ENCODE data around the gene DES. TPM values are rescaled to one million over a fixed set of nuclear protein-coding genes. Genes with fewer than 3 reads are reported as not detected.

The DES gene
- total RNA-seq, 1 donor from 2014 or later: not detected

DNA sequence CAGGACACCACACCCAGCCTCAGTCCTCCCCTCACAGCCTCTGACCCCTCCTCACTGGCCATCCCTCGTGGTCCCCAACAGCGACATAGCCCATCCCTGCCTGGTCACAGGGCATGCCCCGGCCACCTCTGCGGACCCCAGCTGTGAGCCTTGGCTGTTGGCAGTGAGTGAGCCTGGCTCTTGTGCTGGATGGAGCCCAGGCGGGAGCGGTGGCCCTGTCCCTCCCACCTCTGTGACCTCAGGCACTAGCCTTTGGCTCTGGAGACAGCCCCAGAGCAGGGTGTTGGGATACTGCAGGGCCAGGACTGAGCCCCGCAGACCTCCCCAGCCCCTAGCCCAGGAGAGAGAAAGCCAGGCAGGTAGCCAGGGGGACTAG lies 7.9 kb downstream of the DES start:
- no peak for DNase-seq (ENCODE audit: low read depth)
- TF ChIP-seq, protein P1, sequence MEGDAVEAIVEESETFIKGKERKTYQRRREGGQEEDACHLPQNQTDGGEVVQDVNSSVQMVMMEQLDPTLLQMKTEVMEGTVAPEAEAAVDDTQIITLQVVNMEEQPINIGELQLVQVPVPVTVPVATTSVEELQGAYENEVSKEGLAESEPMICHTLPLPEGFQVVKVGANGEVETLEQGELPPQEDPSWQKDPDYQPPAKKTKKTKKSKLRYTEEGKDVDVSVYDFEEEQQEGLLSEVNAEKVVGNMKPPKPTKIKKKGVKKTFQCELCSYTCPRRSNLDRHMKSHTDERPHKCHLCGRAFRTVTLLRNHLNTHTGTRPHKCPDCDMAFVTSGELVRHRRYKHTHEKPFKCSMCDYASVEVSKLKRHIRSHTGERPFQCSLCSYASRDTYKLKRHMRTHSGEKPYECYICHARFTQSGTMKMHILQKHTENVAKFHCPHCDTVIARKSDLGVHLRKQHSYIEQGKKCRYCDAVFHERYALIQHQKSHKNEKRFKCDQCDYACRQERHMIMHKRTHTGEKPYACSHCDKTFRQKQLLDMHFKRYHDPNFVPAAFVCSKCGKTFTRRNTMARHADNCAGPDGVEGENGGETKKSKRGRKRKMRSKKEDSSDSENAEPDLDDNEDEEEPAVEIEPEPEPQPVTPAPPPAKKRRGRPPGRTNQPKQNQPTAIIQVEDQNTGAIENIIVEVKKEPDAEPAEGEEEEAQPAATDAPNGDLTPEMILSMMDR (conservative IDR thresholded peaks at IDR 0.05; ENCODE audit: low read depth, low read length): no peak
- no peak overlapping the region for H3K4me3 ChIP-seq (ENCODE audit: low read depth, low read length)

DNA sequence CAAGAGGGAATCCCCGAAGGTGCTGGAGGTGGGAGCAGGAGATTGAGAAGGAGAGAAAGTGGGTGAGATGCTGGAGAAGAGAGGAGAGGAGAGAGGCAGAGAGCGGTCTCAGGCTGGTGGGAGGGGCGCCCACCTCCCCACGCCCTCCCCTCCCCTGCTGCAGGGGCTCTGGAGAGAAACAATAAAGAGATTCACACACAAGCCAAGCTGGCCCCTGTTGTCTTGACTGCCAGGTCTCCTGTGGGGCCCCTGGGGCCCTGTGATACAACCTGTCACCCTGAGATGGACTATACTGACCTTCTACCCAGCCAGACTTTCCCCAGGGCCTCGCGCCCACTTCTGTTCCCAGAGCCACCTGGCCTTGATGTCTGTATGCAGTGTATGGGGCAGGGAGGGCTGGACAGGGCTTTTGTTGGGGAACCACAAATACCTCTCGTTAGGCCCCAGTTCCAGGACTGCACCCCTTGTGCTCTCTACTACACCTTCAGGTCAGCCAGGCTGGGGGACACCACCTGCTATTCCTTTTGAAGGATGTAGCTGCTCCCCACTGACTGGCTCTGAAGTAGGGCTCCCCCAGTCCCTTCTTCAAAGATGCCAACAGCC lies 8.5 kb downstream of the DES start:
- no peak overlapping the region for H3K4me3 ChIP-seq (ENCODE audit: low read depth, low read length)
- no peak for DNase-seq (ENCODE audit: low read depth)
- TF ChIP-seq, protein P1 (conservative IDR thresholded peaks at IDR 0.05; ENCODE audit: low read depth, low read length): no peak

DNA sequence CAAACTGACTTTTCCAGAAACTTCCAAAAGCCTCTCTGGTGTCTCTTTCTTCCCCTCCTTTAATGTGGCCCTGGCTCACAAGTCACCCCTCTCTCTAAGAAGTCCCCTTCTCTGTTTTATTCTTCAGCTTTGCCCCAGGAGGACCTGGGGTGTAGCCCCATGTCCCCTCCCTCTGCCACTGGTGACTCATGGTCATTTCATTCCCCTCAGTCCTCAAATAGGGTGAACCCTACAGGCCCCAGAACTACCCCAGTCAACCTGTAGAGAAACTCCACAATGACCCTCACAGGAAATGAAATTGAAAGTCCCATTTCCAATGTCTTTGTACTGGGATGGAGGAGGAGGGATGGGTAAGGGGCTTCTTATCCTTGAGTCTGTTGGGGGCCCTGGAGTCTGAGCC lies 10.3 kb downstream of the DES start:
- TF ChIP-seq, protein P1 (conservative IDR thresholded peaks at IDR 0.05; ENCODE audit: low read depth, low read length): no peak
- DNase-seq (ENCODE audit: low read depth): no peak
- H3K4me3 ChIP-seq (ENCODE audit: low read depth, low read length): no peak overlapping the region

DNA sequence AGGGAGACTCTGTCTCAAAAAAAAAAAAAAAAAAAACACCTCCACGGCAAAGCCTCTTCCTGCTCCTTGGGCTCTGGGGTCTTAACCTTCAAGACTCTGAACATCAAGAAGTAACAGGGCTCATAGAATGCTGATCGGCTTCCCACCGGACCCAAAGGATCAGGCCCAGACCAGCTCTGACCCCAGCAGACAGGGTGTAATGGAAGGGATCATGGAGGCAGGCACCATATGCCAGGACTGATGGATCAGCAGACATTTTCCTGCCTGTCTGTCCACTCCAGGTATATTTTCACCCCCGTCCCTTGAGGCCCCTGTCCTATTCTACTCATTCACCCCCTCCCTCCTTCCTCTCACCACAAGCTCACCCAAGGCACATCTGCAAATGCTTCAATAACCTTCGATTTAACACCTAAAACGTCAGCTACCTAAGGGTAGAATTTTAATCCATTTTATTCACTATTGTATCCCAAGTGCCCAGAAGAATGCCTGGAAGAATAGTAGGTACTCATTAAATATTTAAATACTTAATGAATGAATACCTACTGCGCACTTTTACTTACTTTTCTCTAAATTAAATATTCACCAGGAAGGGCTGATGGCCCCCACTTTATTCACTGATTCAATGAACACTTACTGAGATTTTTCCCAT lies 11.9 kb downstream of the DES start:
- H3K4me3 ChIP-seq (ENCODE audit: low read depth, low read length): no peak overlapping the region
- TF ChIP-seq, protein P1 (conservative IDR thresholded peaks at IDR 0.05; ENCODE audit: low read depth, low read length): no peak
- no peak for DNase-seq (ENCODE audit: low read depth)

DNA sequence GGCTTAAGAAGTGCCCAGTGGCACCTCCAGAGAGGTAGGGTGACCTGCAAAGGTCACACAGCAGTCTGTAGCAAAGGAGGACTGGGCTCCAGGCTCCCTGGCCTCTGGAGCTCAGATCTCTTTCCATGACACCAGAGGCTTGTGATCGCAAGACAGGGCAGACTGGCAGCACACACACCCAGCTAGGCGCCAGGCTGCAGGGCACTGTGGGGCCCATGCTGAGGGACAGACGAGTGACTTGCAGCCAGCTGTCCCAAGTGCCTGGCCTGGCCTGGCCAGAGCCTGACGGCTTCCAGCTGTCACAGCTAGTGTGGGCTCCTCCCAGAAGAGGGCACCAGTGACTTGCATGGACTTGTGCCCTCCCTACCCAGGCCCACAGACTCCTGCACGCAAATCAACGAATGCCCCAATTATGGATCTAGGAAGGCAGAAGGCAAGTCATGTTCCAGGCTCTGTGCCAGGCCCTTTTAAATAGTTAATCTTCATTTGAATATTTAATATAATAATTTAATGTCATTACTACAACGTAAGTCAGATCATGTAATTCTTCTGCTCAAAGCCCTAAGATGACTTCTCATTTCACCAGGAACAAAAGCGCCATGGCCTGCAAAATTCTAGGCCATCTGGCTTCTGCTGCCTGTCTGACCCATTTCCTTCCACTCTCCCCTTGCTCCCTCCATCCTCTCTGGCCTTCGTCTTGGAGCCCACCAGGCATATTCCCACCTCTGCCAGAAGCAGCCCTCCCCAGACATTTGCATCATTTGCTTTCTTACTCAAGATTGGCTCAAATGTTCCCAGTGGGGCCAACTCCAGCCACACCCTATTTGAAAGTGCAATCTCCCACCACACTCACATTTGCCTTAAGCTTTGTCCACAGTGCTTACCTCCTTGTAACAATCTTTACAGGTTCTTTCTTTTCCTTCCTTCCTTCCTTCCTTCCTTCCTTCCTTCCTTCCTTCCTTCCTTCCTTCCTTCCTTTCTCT lies 12.7 kb downstream of the DES start:
- DNase-seq (ENCODE audit: low read depth): no peak
- TF ChIP-seq, protein P1 (conservative IDR thresholded peaks at IDR 0.05; ENCODE audit: low read depth, low read length): peak; percentile 42
- H3K4me3 ChIP-seq (ENCODE audit: low read depth, low read length): no peak overlapping the region

DNA sequence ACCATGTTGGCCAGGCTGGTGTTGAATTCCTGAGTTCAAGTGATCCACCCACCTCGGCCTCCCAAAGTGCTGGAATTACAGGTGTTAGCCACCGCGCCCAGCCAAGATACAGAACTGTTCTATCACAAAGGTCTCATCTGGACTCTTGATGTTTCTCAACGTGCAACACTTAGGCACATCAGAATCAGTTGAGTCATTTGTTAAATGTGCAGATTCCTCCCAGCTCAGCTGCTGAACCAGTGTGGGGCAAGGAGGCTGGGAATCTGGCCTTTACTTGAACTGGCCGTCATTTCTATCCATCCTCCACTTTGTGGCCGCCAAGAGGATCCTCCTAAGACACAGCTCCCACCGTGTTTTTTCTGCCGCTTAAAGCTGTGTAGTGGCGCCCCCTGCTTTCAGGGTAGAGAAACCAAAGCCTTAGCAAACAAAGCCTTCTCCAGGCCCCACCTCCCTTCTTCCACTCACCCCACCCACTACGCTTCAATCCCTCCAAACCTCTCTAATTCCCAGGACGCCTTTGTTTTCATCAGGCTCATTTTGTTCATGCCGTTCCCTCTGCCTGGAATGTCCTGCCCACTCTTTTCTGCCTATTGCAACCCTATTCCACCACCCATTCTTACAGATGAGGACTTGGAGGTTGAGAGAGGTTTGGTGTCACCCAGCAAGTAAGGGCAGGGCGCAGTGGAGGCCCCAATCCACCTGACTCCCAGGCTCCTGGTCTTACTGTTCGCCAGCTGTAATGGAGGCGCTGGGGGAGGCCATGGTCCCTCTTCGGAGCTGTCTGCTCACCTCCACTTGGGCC lies 15.7 kb downstream of the DES start:
- no peak overlapping the region for H3K4me3 ChIP-seq (ENCODE audit: low read depth, low read length)
- no peak for DNase-seq (ENCODE audit: low read depth)
- TF ChIP-seq, protein P1 (conservative IDR thresholded peaks at IDR 0.05; ENCODE audit: low read depth, low read length): peak; percentile 54
